Measurements from ENCODE around the gene TUFT1. TPM values are rescaled to one million over a fixed set of nuclear protein-coding genes. Genes with fewer than 3 reads are reported as not detected.

Gene TUFT1
- polyA plus RNA-seq, 1 donor from 2014 or later, result 25.8 TPM

DNA sequence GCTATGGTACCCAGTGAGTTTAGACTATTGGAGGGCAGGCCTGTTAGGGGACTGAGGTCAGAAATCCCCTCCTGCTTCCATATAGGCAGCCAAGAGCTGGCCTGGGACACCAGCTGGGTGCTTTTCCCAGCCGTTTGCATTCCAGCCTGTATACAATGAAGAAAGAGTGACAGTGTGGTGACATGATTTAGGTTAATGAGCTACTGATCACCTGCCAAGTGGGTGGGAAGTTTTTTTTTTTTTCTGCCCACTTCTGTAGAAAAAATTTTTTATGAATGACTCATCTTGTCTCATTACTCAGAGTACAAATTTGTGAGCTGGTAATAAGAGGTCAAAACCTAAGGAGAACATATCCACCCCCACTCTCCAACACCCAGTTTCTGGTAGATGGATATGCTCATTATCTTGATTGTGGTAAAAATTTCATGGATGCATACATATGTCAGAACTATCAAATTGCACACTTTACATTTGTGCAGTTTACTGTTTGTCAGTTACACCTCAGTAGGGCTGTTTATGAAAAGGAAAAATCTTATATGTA is 45.3 kb upstream of the TUFT1 start:
- no peaks in the 10 kb centered on the region for H4K20me1 ChIP-seq (ENCODE audit: insufficient read depth)
- H3K9me3 ChIP-seq (ENCODE audit: low read length), result no peaks in the 10 kb centered on the region
- H2AFZ ChIP-seq (ENCODE audit: low read depth, low read length), result no peak overlapping the region
- no peak overlapping the region for H3K4me3 ChIP-seq (ENCODE audit: low read length)
- H3K9ac ChIP-seq (ENCODE audit: low read length), result no peak overlapping the region
- no peak overlapping the region for H3K27ac ChIP-seq (ENCODE audit: low read length)
- no peaks in the 10 kb centered on the region for H3F3A ChIP-seq (ENCODE audit: insufficient read depth, low read length, poor library complexity, severe bottlenecking)
- no peaks in the 10 kb centered on the region for H3K9me2 ChIP-seq (ENCODE audit: insufficient read depth, low read length)
- H3K4me2 ChIP-seq (ENCODE audit: low read length), result no peak overlapping the region
- TF ChIP-seq TAF1 (IDR thresholded peaks at IDR 0.05; ENCODE audit: low read depth), result no peak
- TF ChIP-seq, protein P1, sequence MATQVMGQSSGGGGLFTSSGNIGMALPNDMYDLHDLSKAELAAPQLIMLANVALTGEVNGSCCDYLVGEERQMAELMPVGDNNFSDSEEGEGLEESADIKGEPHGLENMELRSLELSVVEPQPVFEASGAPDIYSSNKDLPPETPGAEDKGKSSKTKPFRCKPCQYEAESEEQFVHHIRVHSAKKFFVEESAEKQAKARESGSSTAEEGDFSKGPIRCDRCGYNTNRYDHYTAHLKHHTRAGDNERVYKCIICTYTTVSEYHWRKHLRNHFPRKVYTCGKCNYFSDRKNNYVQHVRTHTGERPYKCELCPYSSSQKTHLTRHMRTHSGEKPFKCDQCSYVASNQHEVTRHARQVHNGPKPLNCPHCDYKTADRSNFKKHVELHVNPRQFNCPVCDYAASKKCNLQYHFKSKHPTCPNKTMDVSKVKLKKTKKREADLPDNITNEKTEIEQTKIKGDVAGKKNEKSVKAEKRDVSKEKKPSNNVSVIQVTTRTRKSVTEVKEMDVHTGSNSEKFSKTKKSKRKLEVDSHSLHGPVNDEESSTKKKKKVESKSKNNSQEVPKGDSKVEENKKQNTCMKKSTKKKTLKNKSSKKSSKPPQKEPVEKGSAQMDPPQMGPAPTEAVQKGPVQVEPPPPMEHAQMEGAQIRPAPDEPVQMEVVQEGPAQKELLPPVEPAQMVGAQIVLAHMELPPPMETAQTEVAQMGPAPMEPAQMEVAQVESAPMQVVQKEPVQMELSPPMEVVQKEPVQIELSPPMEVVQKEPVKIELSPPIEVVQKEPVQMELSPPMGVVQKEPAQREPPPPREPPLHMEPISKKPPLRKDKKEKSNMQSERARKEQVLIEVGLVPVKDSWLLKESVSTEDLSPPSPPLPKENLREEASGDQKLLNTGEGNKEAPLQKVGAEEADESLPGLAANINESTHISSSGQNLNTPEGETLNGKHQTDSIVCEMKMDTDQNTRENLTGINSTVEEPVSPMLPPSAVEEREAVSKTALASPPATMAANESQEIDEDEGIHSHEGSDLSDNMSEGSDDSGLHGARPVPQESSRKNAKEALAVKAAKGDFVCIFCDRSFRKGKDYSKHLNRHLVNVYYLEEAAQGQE (IDR thresholded peaks at IDR 0.05; ENCODE audit: borderline replicate concordance), result no peak
- no peak for TF ChIP-seq CTCF (IDR thresholded peaks at IDR 0.05; ENCODE audit: poor library complexity, severe bottlenecking)
- no peak for TF ChIP-seq SMC3 (conservative IDR thresholded peaks at IDR 0.05; ENCODE audit: poor library complexity)
- TF ChIP-seq POLR2AphosphoS5 (IDR thresholded peaks at IDR 0.05), result no peak
- no peak for TF ChIP-seq EZH2 (IDR thresholded peaks at IDR 0.05; ENCODE audit: borderline replicate concordance, insufficient read depth, low read length, poor library complexity, severe bottlenecking)
- no peak for TF ChIP-seq RAD21 (conservative IDR thresholded peaks at IDR 0.05)
- TF ChIP-seq MXI1 (conservative IDR thresholded peaks at IDR 0.05; ENCODE audit: poor library complexity, severe bottlenecking), result no peak
- no peak for TF ChIP-seq EP300 (conservative IDR thresholded peaks at IDR 0.05; ENCODE audit: poor library complexity, severe bottlenecking)
- H3K27me3 ChIP-seq (ENCODE audit: insufficient read depth, low read depth, low read length), result no peaks in the 10 kb centered on the region
- no peaks in the 10 kb centered on the region for H3K36me3 ChIP-seq (ENCODE audit: insufficient read depth, low read length)
- no peaks in the 10 kb centered on the region for H3K79me2 ChIP-seq (replicated peaks; ENCODE audit: insufficient read depth, low read length)

DNA sequence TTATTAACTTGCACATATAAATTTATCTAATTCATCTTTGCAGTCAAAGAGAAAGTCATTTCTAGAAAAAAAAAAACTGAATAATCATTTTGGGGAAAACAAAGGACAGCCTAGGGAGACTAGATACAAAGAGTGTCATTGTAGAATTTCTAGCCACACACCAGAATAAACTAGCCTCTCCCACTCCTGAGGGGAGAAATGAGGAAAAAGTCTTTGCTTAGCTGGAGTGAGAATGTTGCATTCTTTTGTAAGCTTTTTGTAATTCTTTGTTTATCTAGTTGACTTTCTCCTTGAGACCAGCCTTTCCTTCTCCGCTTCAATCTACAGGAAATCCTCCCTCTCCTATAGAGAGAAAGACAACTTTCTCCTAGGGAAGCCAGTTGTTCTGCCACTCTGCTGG is 44.8 kb upstream of the TUFT1 start:
- Histone ChIP-seq H3K9me2 (ENCODE audit: insufficient read depth, low read length) (no peaks in the 10 kb centered on the region), H4K20me1 (ENCODE audit: insufficient read depth) (no peaks in the 10 kb centered on the region), H3K36me3 (ENCODE audit: insufficient read depth, low read length) (no peaks in the 10 kb centered on the region), H3K4me2 (ENCODE audit: low read length) (no peak overlapping the region), H3K27me3 (ENCODE audit: insufficient read depth, low read depth, low read length) (no peaks in the 10 kb centered on the region), H3F3A (ENCODE audit: insufficient read depth, low read length, poor library complexity, severe bottlenecking) (no peaks in the 10 kb centered on the region), H3K79me2 (replicated peaks; ENCODE audit: insufficient read depth, low read length) (no peaks in the 10 kb centered on the region), H3K27ac (ENCODE audit: low read length) (no peak overlapping the region), H3K9me3 (ENCODE audit: low read length) (no peaks in the 10 kb centered on the region), H3K4me3 (ENCODE audit: low read length) (no peak overlapping the region), H2AFZ (ENCODE audit: low read depth, low read length) (no peak overlapping the region), H3K9ac (ENCODE audit: low read length) (no peak overlapping the region)
- TF ChIP-seq TAF1 (IDR thresholded peaks at IDR 0.05; ENCODE audit: low read depth) (no peak), SMC3 (conservative IDR thresholded peaks at IDR 0.05; ENCODE audit: poor library complexity) (no peak), POLR2AphosphoS5 (IDR thresholded peaks at IDR 0.05) (no peak), MXI1 (conservative IDR thresholded peaks at IDR 0.05; ENCODE audit: poor library complexity, severe bottlenecking) (no peak), CTCF (IDR thresholded peaks at IDR 0.05; ENCODE audit: poor library complexity, severe bottlenecking) (no peak), RAD21 (conservative IDR thresholded peaks at IDR 0.05) (no peak)
- TF ChIP-seq, protein P1 (IDR thresholded peaks at IDR 0.05; ENCODE audit: borderline replicate concordance), result no peak
